Neural crest cell (in vitro differentiated cells): ENCODE results near the gene SUCLG2. TPM values are rescaled to one million over a fixed set of nuclear protein-coding genes. Genes with fewer than 3 reads are reported as not detected.

Source experiments
- DNase-seq: peaks from one replicate; pipeline ENCODE4 v3.0.0; 2021; ENCODE audit warnings: low read depth, mixed read lengths, low spot score
- H3K27ac Mint-ChIP-seq: one replicate; pipeline ENCODE4 v1.8.0; 2021; ENCODE audit warnings: mild to moderate bottlenecking, mixed read lengths; ENCODE audit not compliant: unreplicated experiment
- H3K27me3 Mint-ChIP-seq: 2 replicates; pipeline ENCODE4 v1.8.0; 2021; ENCODE audit warnings: low read depth, mild to moderate bottlenecking, mixed read lengths
- H3K36me3 Mint-ChIP-seq: 2 replicates; pipeline ENCODE4 v1.8.0; 2021; ENCODE audit warnings: low read depth, mild to moderate bottlenecking, mixed read lengths
- H3K4me1 Mint-ChIP-seq: 2 replicates; pipeline ENCODE4 v1.8.0; 2021; ENCODE audit warnings: mixed read lengths
- H3K4me3 Mint-ChIP-seq: one replicate; pipeline ENCODE4 v1.8.0; 2021; ENCODE audit warnings: mild to moderate bottlenecking, mixed read lengths
- H3K9me3 Mint-ChIP-seq: 2 replicates; pipeline ENCODE4 v1.8.0; 2021; ENCODE audit warnings: mixed read lengths
- total RNA-seq: library from RNA; stranded (reverse); gene quantifications from 2 replicates; pipeline ENCODE4 v1.2.1, GENCODE V29; 2021
- TF ChIP-seq, protein P1 (sequence below): fragments of 200-600 bp; sonication (generic); conservative IDR thresholded peaks from 2 replicates; pipeline ENCODE4 v1.5.0; 2021; ENCODE audit warnings: antibody characterized with exemption, mild to moderate bottlenecking

Gene SUCLG2
- total RNA-seq, 1 donor from 2014 or later: 36.4 TPM

DNA sequence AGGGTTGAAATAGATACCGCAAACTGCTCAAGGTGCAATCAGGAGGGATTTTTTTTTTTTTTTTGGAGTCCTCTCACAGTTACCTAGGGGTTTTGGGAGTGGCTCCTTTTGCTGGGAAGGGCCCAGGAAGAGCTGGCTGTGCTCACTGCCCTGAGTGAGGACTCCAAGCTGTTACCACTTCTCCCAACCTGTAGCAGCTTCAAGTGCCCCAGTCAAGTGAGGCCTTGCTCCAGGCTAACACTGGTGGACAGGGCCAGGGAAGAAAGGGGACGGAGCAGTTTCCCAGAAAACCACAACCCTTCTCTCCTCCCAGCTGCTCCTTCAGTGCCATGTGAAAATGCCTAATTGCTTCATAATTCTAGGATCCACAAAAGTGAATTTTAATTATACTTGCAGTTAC is 274.3 kb downstream of the SUCLG2 start:
- H3K9me3 Mint-ChIP-seq: no peaks in the 10 kb centered on the region
- no peak overlapping the region for H3K4me3 Mint-ChIP-seq
- TF ChIP-seq, protein P1, sequence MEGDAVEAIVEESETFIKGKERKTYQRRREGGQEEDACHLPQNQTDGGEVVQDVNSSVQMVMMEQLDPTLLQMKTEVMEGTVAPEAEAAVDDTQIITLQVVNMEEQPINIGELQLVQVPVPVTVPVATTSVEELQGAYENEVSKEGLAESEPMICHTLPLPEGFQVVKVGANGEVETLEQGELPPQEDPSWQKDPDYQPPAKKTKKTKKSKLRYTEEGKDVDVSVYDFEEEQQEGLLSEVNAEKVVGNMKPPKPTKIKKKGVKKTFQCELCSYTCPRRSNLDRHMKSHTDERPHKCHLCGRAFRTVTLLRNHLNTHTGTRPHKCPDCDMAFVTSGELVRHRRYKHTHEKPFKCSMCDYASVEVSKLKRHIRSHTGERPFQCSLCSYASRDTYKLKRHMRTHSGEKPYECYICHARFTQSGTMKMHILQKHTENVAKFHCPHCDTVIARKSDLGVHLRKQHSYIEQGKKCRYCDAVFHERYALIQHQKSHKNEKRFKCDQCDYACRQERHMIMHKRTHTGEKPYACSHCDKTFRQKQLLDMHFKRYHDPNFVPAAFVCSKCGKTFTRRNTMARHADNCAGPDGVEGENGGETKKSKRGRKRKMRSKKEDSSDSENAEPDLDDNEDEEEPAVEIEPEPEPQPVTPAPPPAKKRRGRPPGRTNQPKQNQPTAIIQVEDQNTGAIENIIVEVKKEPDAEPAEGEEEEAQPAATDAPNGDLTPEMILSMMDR: no peak
- no peak overlapping the region for H3K27ac Mint-ChIP-seq
- H3K36me3 Mint-ChIP-seq: no peaks in the 10 kb centered on the region
- no peaks in the 10 kb centered on the region for H3K27me3 Mint-ChIP-seq
- no peak for DNase-seq
- no peaks in the 10 kb centered on the region for H3K4me1 Mint-ChIP-seq

DNA sequence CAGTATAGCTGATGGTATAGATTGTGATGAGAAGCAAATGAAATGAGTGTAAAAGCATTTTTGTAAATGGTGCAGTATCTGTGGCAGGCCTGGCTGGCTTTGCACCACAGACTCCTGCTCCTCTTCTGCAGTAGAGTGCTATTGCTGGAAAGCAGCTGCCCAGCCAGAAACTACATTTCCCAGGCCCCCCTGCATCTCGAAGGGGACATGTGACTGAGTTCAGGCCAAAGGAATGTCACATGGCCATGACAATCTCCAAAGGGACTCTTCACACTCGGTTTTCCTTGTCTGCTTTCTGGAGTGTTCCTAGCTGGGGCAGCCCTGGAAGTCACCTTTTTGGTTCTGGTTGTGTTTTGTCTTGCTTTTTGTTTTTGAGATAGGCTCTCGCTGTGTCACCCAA is 277.1 kb downstream of the SUCLG2 start:
- Mint-ChIP-seq H3K27me3 (no peaks in the 10 kb centered on the region), H3K9me3 (no peaks in the 10 kb centered on the region), H3K27ac (no peak overlapping the region), H3K36me3 (no peaks in the 10 kb centered on the region), H3K4me1 (no peaks in the 10 kb centered on the region), H3K4me3 (no peak overlapping the region)
- DNase-seq: no peak
- TF ChIP-seq, protein P1: no peak

GRCh38 chr3:67376416-67376815 is 278.0 kb downstream of the SUCLG2 start:
- no peaks in the 10 kb centered on the region for H3K36me3 Mint-ChIP-seq
- H3K4me1 Mint-ChIP-seq: no peaks in the 10 kb centered on the region
- no peaks in the 10 kb centered on the region for H3K27me3 Mint-ChIP-seq
- TF ChIP-seq, protein P1: no peak
- H3K27ac Mint-ChIP-seq: peak overlapping the region; percentile 58
- DNase-seq: no peak
- H3K9me3 Mint-ChIP-seq: no peaks in the 10 kb centered on the region
- no peak overlapping the region for H3K4me3 Mint-ChIP-seq

- Mint-ChIP-seq H3K4me1 (no peaks in the 10 kb centered on the region), H3K9me3 (no peaks in the 10 kb centered on the region), H3K36me3 (no peaks in the 10 kb centered on the region), H3K27me3 (no peaks in the 10 kb centered on the region), H3K27ac (peak overlapping the region; percentile 58), H3K4me3 (no peak overlapping the region)
- TF ChIP-seq, protein P1: no peak
- DNase-seq: no peak
Observed at GRCh38 chr3:67375976-67376375, 278.4 kb downstream of the SUCLG2 start.

DNA sequence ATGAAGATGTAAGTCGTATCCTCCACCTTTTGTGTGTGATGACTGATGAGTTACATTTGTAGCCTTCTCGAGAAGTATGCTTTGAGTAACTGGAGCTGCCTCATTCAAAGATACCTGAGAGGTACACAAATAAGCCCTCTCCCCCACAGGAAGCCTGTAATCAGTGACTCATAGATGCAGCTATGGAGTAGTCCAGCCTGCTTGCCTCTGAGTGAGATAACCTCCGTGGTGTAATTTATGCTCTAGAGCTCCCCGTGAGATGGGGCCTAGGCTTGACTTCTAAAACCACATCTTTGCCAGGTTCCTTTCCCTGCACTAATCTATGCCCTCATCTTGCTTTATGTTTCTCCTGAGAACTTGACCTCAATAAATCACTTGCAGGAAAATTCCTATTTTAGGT is 291.7 kb downstream of the SUCLG2 start:
- no peak for DNase-seq
- Mint-ChIP-seq H3K27me3 (no peaks in the 10 kb centered on the region), H3K36me3 (no peaks in the 10 kb centered on the region), H3K4me3 (no peak overlapping the region), H3K9me3 (peaks cover 2% of the 10 kb centered on the region), H3K27ac (no peak overlapping the region), H3K4me1 (no peaks in the 10 kb centered on the region)
- TF ChIP-seq, protein P1: no peak

GRCh38 chr3:67361770-67362169 is 292.6 kb downstream of the SUCLG2 start:
- Mint-ChIP-seq H3K4me3 (no peak overlapping the region), H3K4me1 (no peaks in the 10 kb centered on the region), H3K36me3 (no peaks in the 10 kb centered on the region), H3K9me3 (no peaks in the 10 kb centered on the region), H3K27ac (no peak overlapping the region), H3K27me3 (no peaks in the 10 kb centered on the region)
- DNase-seq: no peak
- TF ChIP-seq, protein P1: no peak
